Measurements from ENCODE around the gene SCP2.
"Not testable (repeated sequence)": the region's sequence is repeated elsewhere in the genome, so short reads cannot be mapped to it uniquely, and the experiment has no call there.

SCP2 gene

GRCh38 chr1:52976183-52977035 lies 49.3 kb downstream of the SCP2 start:
- no peak for DNase-seq

GRCh38 chr1:52978045-52978444 lies 51.0 kb downstream of the SCP2 start:
- no peak for DNase-seq

GRCh38 chr1:52992733-52993132 lies 65.7 kb downstream of the SCP2 start:
- DNase-seq: not testable (repeated sequence)

- DNase-seq: no peak
Measured at GRCh38 chr1:52994656-52995055, 67.6 kb downstream of the SCP2 start.

GRCh38 chr1:52996653-52997052 lies 69.6 kb downstream of the SCP2 start:
- DNase-seq: no peak

GRCh38 chr1:53001128-53001527 lies 74.1 kb downstream of the SCP2 start:
- DNase-seq: no peak

GRCh38 chr1:53006612-53007011 lies 79.5 kb downstream of the SCP2 start:
- DNase-seq: not testable (repeated sequence)

GRCh38 chr1:53010247-53010646 lies 83.2 kb downstream of the SCP2 start:
- not testable (repeated sequence) for DNase-seq

GRCh38 chr1:53011175-53011574 lies 84.1 kb downstream of the SCP2 start:
- no peak for DNase-seq

- DNase-seq: peak; percentile 69
Measured at GRCh38 chr1:53014791-53015507, 87.9 kb downstream of the SCP2 start.

GRCh38 chr1:53015508-53015860 lies 88.4 kb downstream of the SCP2 start:
- DNase-seq: no peak

- DNase-seq: no peak
Measured at GRCh38 chr1:53016705-53017104, 89.6 kb downstream of the SCP2 start.

- no peak for DNase-seq
Measured at GRCh38 chr1:53020588-53020987, 93.5 kb downstream of the SCP2 start.

GRCh38 chr1:53022179-53022578 lies 95.1 kb downstream of the SCP2 start:
- DNase-seq: no peak

GRCh38 chr1:53023546-53023945 lies 96.5 kb downstream of the SCP2 start:
- DNase-seq: no peak

- DNase-seq: no peak
Measured at GRCh38 chr1:53024117-53024516, 97.0 kb downstream of the SCP2 start.

GRCh38 chr1:53025034-53025768 lies 98.1 kb downstream of the SCP2 start:
- DNase-seq: no peak

- DNase-seq: no peak
Measured at GRCh38 chr1:53025769-53026112, 98.7 kb downstream of the SCP2 start.

- no peak for DNase-seq
Measured at GRCh38 chr1:53026254-53026653, 99.2 kb downstream of the SCP2 start.

- no peak for DNase-seq
Measured at GRCh38 chr1:53031732-53032131, 104.7 kb downstream of the SCP2 start.

GRCh38 chr1:53037159-53037558 lies 110.1 kb downstream of the SCP2 start:
- no peak for DNase-seq

GRCh38 chr1:53038566-53038965 lies 111.5 kb downstream of the SCP2 start:
- no peak for DNase-seq

GRCh38 chr1:53043271-53043670 lies 116.2 kb downstream of the SCP2 start:
- DNase-seq: no peak

GRCh38 chr1:53044926-53045325 lies 117.8 kb downstream of the SCP2 start:
- DNase-seq: no peak
